Measurements from ENCODE around the gene FBLIM1.
A peak's percentile ranks its signal among the peaks of the same experiment; 100 is the strongest.

The FBLIM1 gene

GRCh38 chr1:15834406-15835204 lies 76.0 kb downstream of the FBLIM1 start:
- Histone ChIP-seq H3K27ac (ENCODE audit: low read depth, low read length) (peak overlapping the region; percentile 100), H3K9me3 (ENCODE audit: low read length) (no peaks in the 10 kb centered on the region), H3K36me3 (ENCODE audit: insufficient read depth, low read length) (no peaks in the 10 kb centered on the region), H3K9ac (ENCODE audit: low read length) (peak overlapping the region; percentile 98), H3K27me3 (ENCODE audit: control insufficient read depth in 1 of 2, insufficient read depth in 2 of 2, low read length in 2 of 2) (no peaks in the 10 kb centered on the region), H3K4me3 (ENCODE audit: low read depth in 1 of 2, low read length in 2 of 2) (peak overlapping the region; percentile 84), H3K4me1 (ENCODE audit: insufficient read depth, low read length) (peaks cover 10% of the 10 kb centered on the region)

DNA sequence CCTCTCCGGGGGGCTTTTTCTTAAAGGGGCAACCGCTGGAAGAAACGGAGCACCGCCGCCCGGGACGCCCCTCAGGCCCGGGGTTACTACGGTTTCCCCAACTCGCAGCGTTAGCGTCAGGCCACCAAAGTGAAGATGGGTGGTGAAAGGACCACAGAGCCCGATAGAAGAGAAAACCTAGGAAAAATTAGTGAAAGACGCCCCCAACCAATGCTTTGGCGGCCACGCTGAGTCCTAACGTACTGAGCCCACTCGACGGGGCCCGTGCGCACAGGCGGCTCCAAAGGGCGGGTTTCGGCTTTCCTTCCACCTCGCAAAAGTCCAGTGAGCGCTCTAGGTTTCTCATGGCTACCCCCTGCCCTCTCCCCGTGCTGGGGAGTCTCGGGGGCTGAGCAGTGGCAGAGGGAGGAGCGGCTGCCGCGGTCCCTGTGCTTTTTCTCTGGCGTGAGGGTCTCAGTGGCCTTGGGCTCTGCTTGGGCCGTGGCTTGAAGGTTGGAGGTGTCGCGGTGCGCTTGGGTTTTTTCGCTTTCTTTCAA lies 76.7 kb downstream of the FBLIM1 start:
- Histone ChIP-seq H3K4me3 (ENCODE audit: low read depth in 1 of 2, low read length in 2 of 2) (peak overlapping the region; percentile 84), H3K9me3 (ENCODE audit: low read length) (no peaks in the 10 kb centered on the region), H3K27me3 (ENCODE audit: control insufficient read depth in 1 of 2, insufficient read depth in 2 of 2, low read length in 2 of 2) (no peaks in the 10 kb centered on the region), H3K9ac (ENCODE audit: low read length) (peak overlapping the region; percentile 98), H3K36me3 (ENCODE audit: insufficient read depth, low read length) (no peaks in the 10 kb centered on the region), H3K4me1 (ENCODE audit: insufficient read depth, low read length) (peaks cover 10% of the 10 kb centered on the region), H3K27ac (ENCODE audit: low read depth, low read length) (peak overlapping the region; percentile 100)

GRCh38 chr1:15835741-15836510 lies 77.3 kb downstream of the FBLIM1 start:
- H3K27me3 ChIP-seq (ENCODE audit: control insufficient read depth in 1 of 2, insufficient read depth in 2 of 2, low read length in 2 of 2): no peaks in the 10 kb centered on the region
- no peaks in the 10 kb centered on the region for H3K36me3 ChIP-seq (ENCODE audit: insufficient read depth, low read length)
- H3K9ac ChIP-seq (ENCODE audit: low read length): peak overlapping the region; percentile 98
- peak overlapping the region; percentile 84 for H3K4me3 ChIP-seq (ENCODE audit: low read depth in 1 of 2, low read length in 2 of 2)
- H3K9me3 ChIP-seq (ENCODE audit: low read length): no peaks in the 10 kb centered on the region
- H3K27ac ChIP-seq (ENCODE audit: low read depth, low read length): peak overlapping the region; percentile 100
- H3K4me1 ChIP-seq (ENCODE audit: insufficient read depth, low read length): peaks cover 10% of the 10 kb centered on the region

Measured in muscle layer of colon (tissue), 2 donors.